ENCODE results near the gene DISC1.
"Not testable (repeated sequence)": the region's sequence is repeated elsewhere in the genome, so short reads cannot be mapped to it uniquely, and the experiment has no call there.

DISC1 gene

GRCh38 chr1:231626535-231626950, at the start of gene DISC1:
DISC1 (plus strand) TSS chr1:231626790; CDS start chr1:231626868, 78 bp downstream.
- TF ChIP-seq ZNF274 (IDR thresholded peaks at IDR 0.05; ENCODE audit: low read depth, low read length) = no peak
- H3K4me3 ChIP-seq (ENCODE audit: low read length) = peak within 1 kb of the TSS; percentile 63

GRCh38 chr1:231576804-231577718, 49.5 kb upstream of the DISC1 start:
- TF ChIP-seq ZNF274 (IDR thresholded peaks at IDR 0.05; ENCODE audit: low read depth, low read length) = no peak
- H3K4me3 ChIP-seq (ENCODE audit: low read length) = no peak overlapping the region

- no peak overlapping the region for H3K4me3 ChIP-seq (ENCODE audit: low read length)
Measured at GRCh38 chr1:231580874-231581273, 45.7 kb upstream of the DISC1 start.

GRCh38 chr1:231581859-231582258, 44.7 kb upstream of the DISC1 start:
- no peak for TF ChIP-seq ZNF274 (IDR thresholded peaks at IDR 0.05; ENCODE audit: low read depth, low read length)
- H3K4me3 ChIP-seq (ENCODE audit: low read length) = no peak overlapping the region

More at GRCh38 chr1:231580874-231581273, 45.7 kb upstream of the DISC1 start:
- TF ChIP-seq ZNF274 (IDR thresholded peaks at IDR 0.05; ENCODE audit: low read depth, low read length) = no peak

GRCh38 chr1:231583376-231583775, 43.2 kb upstream of the DISC1 start:
- TF ChIP-seq ZNF274 (IDR thresholded peaks at IDR 0.05; ENCODE audit: low read depth, low read length) = no peak
- no peak overlapping the region for H3K4me3 ChIP-seq (ENCODE audit: low read length)

- TF ChIP-seq ZNF274 (IDR thresholded peaks at IDR 0.05; ENCODE audit: low read depth, low read length) = no peak
- no peak overlapping the region for H3K4me3 ChIP-seq (ENCODE audit: low read length)
Measured at GRCh38 chr1:231584117-231584516, 42.5 kb upstream of the DISC1 start.

GRCh38 chr1:231584921-231585320, 41.7 kb upstream of the DISC1 start:
- no peak overlapping the region for H3K4me3 ChIP-seq (ENCODE audit: low read length)
- TF ChIP-seq ZNF274 (IDR thresholded peaks at IDR 0.05; ENCODE audit: low read depth, low read length) = no peak

- no peak for TF ChIP-seq ZNF274 (IDR thresholded peaks at IDR 0.05; ENCODE audit: low read depth, low read length)
- no peak overlapping the region for H3K4me3 ChIP-seq (ENCODE audit: low read length)
Measured at GRCh38 chr1:231590453-231591198, 36.0 kb upstream of the DISC1 start.

GRCh38 chr1:231591466-231591865, 35.1 kb upstream of the DISC1 start:
- TF ChIP-seq ZNF274 (IDR thresholded peaks at IDR 0.05; ENCODE audit: low read depth, low read length) = no peak
- no peak overlapping the region for H3K4me3 ChIP-seq (ENCODE audit: low read length)

GRCh38 chr1:231592809-231593208, 33.8 kb upstream of the DISC1 start:
- no peak overlapping the region for H3K4me3 ChIP-seq (ENCODE audit: low read length)
- no peak for TF ChIP-seq ZNF274 (IDR thresholded peaks at IDR 0.05; ENCODE audit: low read depth, low read length)

- H3K4me3 ChIP-seq (ENCODE audit: low read length) = not testable (repeated sequence)
Measured at GRCh38 chr1:231593264-231593663, 33.3 kb upstream of the DISC1 start.

GRCh38 chr1:231594123-231594522, 32.5 kb upstream of the DISC1 start:
- H3K4me3 ChIP-seq (ENCODE audit: low read length) = no peak overlapping the region
- no peak for TF ChIP-seq ZNF274 (IDR thresholded peaks at IDR 0.05; ENCODE audit: low read depth, low read length)

- H3K4me3 ChIP-seq (ENCODE audit: low read length) = no peak overlapping the region
- TF ChIP-seq ZNF274 (IDR thresholded peaks at IDR 0.05; ENCODE audit: low read depth, low read length) = no peak
Measured at GRCh38 chr1:231594749-231595148, 31.8 kb upstream of the DISC1 start.

- no peak overlapping the region for H3K4me3 ChIP-seq (ENCODE audit: low read length)
- no peak for TF ChIP-seq ZNF274 (IDR thresholded peaks at IDR 0.05; ENCODE audit: low read depth, low read length)
Measured at GRCh38 chr1:231596337-231596791, 30.2 kb upstream of the DISC1 start.

GRCh38 chr1:231597971-231598370, 28.6 kb upstream of the DISC1 start:
- H3K4me3 ChIP-seq (ENCODE audit: low read length) = no peak overlapping the region
- no peak for TF ChIP-seq ZNF274 (IDR thresholded peaks at IDR 0.05; ENCODE audit: low read depth, low read length)
